HL-60 (cell line): ENCODE data around the gene GLYATL2.

Source experiments
- DNase-seq, 2 experiments: peaks; one replicate each; pipeline ENCODE4 v3.0.0-alpha.2; 2010 to 2020; ENCODE audit warnings: low read depth in 1 of 2, low spot score in 1 of 2
- H3K27ac ChIP-seq: fragments of 250-450 bp; sonication (Bioruptor Pico); replicated peaks from 2 replicates; pipeline ENCODE4 v1.5.1; 2020; ENCODE audit warnings: mild to moderate bottlenecking, moderate library complexity
- H3K27me3 ChIP-seq: fragments of 250-450 bp; sonication (Bioruptor Pico); 2 replicates; pipeline ENCODE4 v1.5.1; 2021; ENCODE audit warnings: mild to moderate bottlenecking, moderate library complexity; ENCODE audit not compliant: insufficient read depth, poor library complexity, severe bottlenecking
- H3K4me3 ChIP-seq: replicated peaks from 2 replicates; pipeline ENCODE4 v1.5.1; 2011; ENCODE audit warnings: mild to moderate bottlenecking, control low read depth, low read length; ENCODE audit not compliant: insufficient read depth
- CTCF ChIP-seq: IDR thresholded peaks from one replicate; pipeline ENCODE4 v1.5.1; 2011; ENCODE audit warnings: low read length, control low read depth, inconsistent platforms; ENCODE audit not compliant: insufficient read depth
- GABPA ChIP-seq: IDR thresholded peaks from 2 replicates; pipeline ENCODE4 v1.6.1; 2012; ENCODE audit warnings: low read depth
- POLR2AphosphoS5 ChIP-seq: IDR thresholded peaks from 2 replicates; pipeline ENCODE4 v1.6.1; 2012; ENCODE audit warnings: low read depth
- REST ChIP-seq: IDR thresholded peaks from 2 replicates; pipeline ENCODE4 v1.6.1; 2012; ENCODE audit warnings: low read depth; ENCODE audit not compliant: insufficient replicate concordance
- SPI1 ChIP-seq: IDR thresholded peaks from 2 replicates; pipeline ENCODE4 v1.6.1; 2012; ENCODE audit warnings: low read depth, mild to moderate bottlenecking, borderline replicate concordance

The GLYATL2 gene

GRCh38 chr11:58807343-58807742 lies 37.2 kb downstream of the GLYATL2 start:
- no peak overlapping the region for H3K27ac ChIP-seq
- H3K27me3 ChIP-seq = no peaks in the 10 kb centered on the region
- H3K4me3 ChIP-seq = no peak overlapping the region
- DNase-seq = no peak
- TF ChIP-seq POLR2AphosphoS5 (no peak), SPI1 (no peak), CTCF (no peak), REST (no peak), GABPA (no peak)

GRCh38 chr11:58805065-58805464 lies 39.4 kb downstream of the GLYATL2 start:
- no peak for DNase-seq
- Histone ChIP-seq H3K27me3 (no peaks in the 10 kb centered on the region), H3K27ac (no peak overlapping the region), H3K4me3 (no peak overlapping the region)
- TF ChIP-seq SPI1 = no peak
- TF ChIP-seq CTCF = no peak
- no peak for TF ChIP-seq POLR2AphosphoS5
- TF ChIP-seq GABPA = no peak
- no peak for TF ChIP-seq REST

- Histone ChIP-seq H3K4me3 (no peak overlapping the region), H3K27me3 (no peaks in the 10 kb centered on the region), H3K27ac (no peak overlapping the region)
- no peak for DNase-seq
- no peak for TF ChIP-seq GABPA
- no peak for TF ChIP-seq REST
- TF ChIP-seq CTCF = no peak
- TF ChIP-seq SPI1 = no peak
- TF ChIP-seq POLR2AphosphoS5 = no peak
These were observed 42.4 kb downstream of the GLYATL2 start for GRCh38 chr11:58801974-58802545.
